Pancreas (tissue), 10 donors: ENCODE measurements around the gene PTH2. TPM values are rescaled to one million over a fixed set of nuclear protein-coding genes. Genes with fewer than 3 reads are reported as not detected.

Experiments
- ATAC-seq, 4 donors: fragments of 200-7000 bp; cut with Tn5 transposase; one replicate each; pipeline versions ENCODE4 v1.8.0 to v1.9.1; 2020; ENCODE audit warnings: mild to moderate bottlenecking in 4 of 4, moderate library complexity in 4 of 4
- DNase-seq, 6 donors: peaks; one replicate each; pipeline ENCODE4 v3.0.0-alpha.2; 2020
- FAIRE-seq: peaks from 2 replicates; lab custom pipeline; 2012; peaks lifted over from hg19 to GRCh38; lab: Jason Lieb, UNC
- H3K27ac ChIP-seq, 4 donors: fragments of 200-600 bp; sonication (generic); 1 replicate in 3 of 4; 2 replicates in 1 of 4; pipeline versions ENCODE4 v1.5.0 to v1.8.0; 2020
- H3K27me3 ChIP-seq, 4 donors: fragments of 200-600 bp; one replicate each; pipeline ENCODE4 v1.8.0; 2021
- H3K36me3 ChIP-seq, 3 donors: fragments of 200-600 bp; sonication (generic) in 1 of 3; one replicate each; pipeline versions ENCODE4 v1.5.0 to v1.8.0; 2020 to 2021
- H3K4me1 ChIP-seq, 3 donors: fragments of 200-600 bp; one replicate each; pipeline ENCODE4 v1.8.0; 2021
- H3K4me3 ChIP-seq, 4 donors: fragments of 200-600 bp; sonication (generic) in 2 of 4; one replicate each; pipeline versions ENCODE4 v1.5.0 to v1.8.0; 2020 to 2021
- H3K9me3 ChIP-seq, 4 donors: fragments of 200-600 bp; one replicate each; pipeline ENCODE4 v1.8.0; 2021
- CTCF ChIP-seq, 4 donors: fragments of 200-600 bp; sonication (generic) in 3 of 4; IDR thresholded peaks; one replicate each; pipeline versions ENCODE4 v1.5.0 to v1.8.0; 2021; ENCODE audit warnings: antibody characterized with exemption in 4 of 4
- WGBS, 2 donors: extraction: QIAGEN DNeasy Blood & Tissue Kit; methylation state at CpG; one replicate each; pipeline ENCODE4 v1.1.7; 2013; 5-methylcytosine and 5-hydroxymethylcytosine counted together
- intact Hi-C, 3 donors: fragments of 100-400 bp; cut with DNase I; formaldehyde crosslinking; loops; one replicate each; pipeline versions ENCODE4 v1.11.1 to v1.14.2; 2022
- polyA plus RNA-seq, 2 donors: library from polyadenylated mRNA; stranded (reverse); fragments of 200-250 nt; gene quantifications; one replicate each; pipeline ENCODE4 v1.2.3, GENCODE V29; 2013
- total RNA-seq, 6 donors: library from RNA; stranded (reverse); fragmentation: NEBNext Ultra II Directional in 4 of 6; extraction: Animal tissue kit (Norgen Biotek cat#: 25700) in 4 of 6; gene quantifications; one replicate each; pipeline versions ENCODE4 v1.2.1 to v1.2.4, GENCODE V29; 2021 to 2023
- donor health status: healthy with polysubstance abuse.
- donor health status: DM: no; HTN: no; CAD: no; lungs with moderate emphysema.
- donor health status: DM: no; HTN: no; CAD: no.
- donor health status: control.
- donor health status: control.
- donor health status: Bipolar disorder and iron deficiency.
- donor health status: DM: yes; HTN: yes; CAD: no.
- donor health status: DM: no; HTN: no; CAD: no.
- donor health status: DM: no; HTN: no; CAD: no.
- donor health status: DM: yes; HTN: yes; CAD: no.

Gene PTH2
- total and polyA plus RNA-seq, 8 donors: not detected

- WGBS, 2 donors: 57 to 68% methylated on average over 28 of the region's 28 CpGs
- no peak for FAIRE-seq
- H3K27ac ChIP-seq: no peak overlapping the region
- no peak for DNase-seq
- H3K4me1 ChIP-seq: peaks cover 0 to 6% (median 0%) of the 10 kb centered on the region in 3 donors
- no peaks in the 10 kb centered on the region for H3K36me3 ChIP-seq
- H3K27me3 ChIP-seq: peaks cover 0 to 59% (median 0%) of the 10 kb centered on the region in 4 donors
- H3K9me3 ChIP-seq: no peaks in the 10 kb centered on the region
- no peak overlapping the region for H3K4me3 ChIP-seq
- ATAC-seq: no peak
- intact Hi-C loops: no loop called here
- no peak for TF ChIP-seq CTCF (IDR thresholded peaks at IDR 0.05)
Observed at GRCh38 chr19:49430678-49431329, 7.6 kb upstream of the PTH2 start.

- Histone ChIP-seq H3K36me3 (no peaks in the 10 kb centered on the region), H3K4me1 (peaks cover 0 to 6% (median 0%) of the 10 kb centered on the region in 3 donors), H3K27ac (no peak overlapping the region), H3K4me3 (no peak overlapping the region), H3K9me3 (no peaks in the 10 kb centered on the region), H3K27me3 (peaks cover 0 to 58% (median 0%) of the 10 kb centered on the region in 4 donors)
- ATAC-seq (no peak), DNase-seq (no peak), FAIRE-seq (no peak)
- 58 to 72% methylated on average over 8 to 9 of the region's 9 CpGs for WGBS, 2 donors
- intact Hi-C loops: no loop called here
- TF ChIP-seq CTCF (IDR thresholded peaks at IDR 0.05): no peak
Observed at GRCh38 chr19:49430172-49430677, 7.0 kb upstream of the PTH2 start.

- DNase-seq: no peak
- peaks cover 0 to 59% (median 2%) of the 10 kb centered on the region in 4 donors for H3K27me3 ChIP-seq
- peak overlapping the region in 1 of 4 donors; percentile 29 for H3K4me3 ChIP-seq
- no peaks in the 10 kb centered on the region for H3K9me3 ChIP-seq
- no peak for ATAC-seq
- 15 to 19% methylated on average over 28 to 29 of the region's 29 CpGs for WGBS, 2 donors
- TF ChIP-seq CTCF (IDR thresholded peaks at IDR 0.05): no peak
- H3K4me1 ChIP-seq: peaks cover 0 to 6% (median 0%) of the 10 kb centered on the region in 3 donors
- no peaks in the 10 kb centered on the region for H3K36me3 ChIP-seq
- no peak overlapping the region for H3K27ac ChIP-seq
- intact Hi-C loops: no loop called here
- FAIRE-seq: no peak
Observed at GRCh38 chr19:49428547-49429451, 5.6 kb upstream of the PTH2 start.

GRCh38 chr19:49427855-49428546 lies 4.8 kb upstream of the PTH2 start:
- 3% methylated on average over 45 of the region's 45 CpGs for WGBS, 2 donors
- H3K36me3 ChIP-seq: no peaks in the 10 kb centered on the region
- no peak for TF ChIP-seq CTCF (IDR thresholded peaks at IDR 0.05)
- intact Hi-C loops: no loop called here
- H3K4me1 ChIP-seq: peaks cover 0 to 6% (median 0%) of the 10 kb centered on the region in 3 donors
- ATAC-seq: peak; percentile 57 to 84 (median 67)
- peak overlapping the region in 1 of 4 donors; percentile 29 for H3K4me3 ChIP-seq
- no peak overlapping the region for H3K27ac ChIP-seq
- peak in 2 of 6 donors; percentile 60 to 75 for DNase-seq
- no peaks in the 10 kb centered on the region for H3K9me3 ChIP-seq
- H3K27me3 ChIP-seq: peaks cover 0 to 62% (median 7%) of the 10 kb centered on the region in 4 donors
- FAIRE-seq: no peak
